Measurements from ENCODE around the gene NECTIN4.

GRCh38 chr1:161021970-161022353 is 67.4 kb downstream of the NECTIN4 start:
- TF ChIP-seq TEAD4 (IDR thresholded peaks at IDR 0.05): no peak
- TF ChIP-seq MAX (IDR thresholded peaks at IDR 0.05): no peak
- no peak for TF ChIP-seq FOXM1 (IDR thresholded peaks at IDR 0.05; ENCODE audit: borderline replicate concordance, low read depth)
- no peak for TF ChIP-seq RAD21 (IDR thresholded peaks at IDR 0.05; ENCODE audit: low read depth)
- TF ChIP-seq YY1 (IDR thresholded peaks at IDR 0.05; ENCODE audit: low read depth): no peak
- no peak for TF ChIP-seq USF1 (IDR thresholded peaks at IDR 0.05)
- no peak for TF ChIP-seq TAF1 (IDR thresholded peaks at IDR 0.05; ENCODE audit: low read depth)
